OCI-LY7 (cell line): ENCODE data around the gene LAMA3. TPM values are rescaled to one million over a fixed set of nuclear protein-coding genes. Genes with fewer than 3 reads are reported as not detected.

Experiments
- BruUV-seq: library from RNA; stranded (reverse); fragments of 400-500 nt; replicated peaks from 2 replicates; lab custom pipeline; 2021; lab: Mats Ljungman, UMichigan
- CTCF ChIA-PET: fragments of 300-600 bp; sonication (Branson Sonifier 250); formaldehyde crosslinking; loops from one replicate; lab custom pipeline; 2022; ENCODE audit warnings: antibody characterized with exemption; ENCODE audit not compliant: unreplicated experiment; lab: Charles Lee
- POLR2A ChIA-PET: fragments of 300-600 bp; sonication (Branson Sonifier 250); formaldehyde crosslinking; loops from one replicate; lab custom pipeline; 2022; ENCODE audit warnings: antibody characterized with exemption; lab: Charles Lee
- DNase-seq: peaks from one replicate; pipeline ENCODE4 v3.0.0-alpha.2; 2015; ENCODE audit warnings: low spot score
- H2AFZ ChIP-seq: fragments of 200-600 bp; sonication (generic), shearing (Covaris generic); 2 replicates; pipeline ENCODE4 v1.6.1; 2014; ENCODE audit warnings: mild to moderate bottlenecking, antibody characterized with exemption, low read length, moderate library complexity
- H3K27ac ChIP-seq: fragments of 200-600 bp; sonication (generic); 2 replicates; pipeline ENCODE4 v1.5.1; 2014; ENCODE audit warnings: mixed run types, low read depth, mild to moderate bottlenecking, moderate library complexity, low read length, inconsistent platforms; ENCODE audit not compliant: poor library complexity, severe bottlenecking
- H3K36me3 ChIP-seq: fragments of 200-600 bp; sonication (generic); 2 replicates; pipeline ENCODE4 v1.6.1; 2014; ENCODE audit warnings: mild to moderate bottlenecking, antibody characterized with exemption, low read length, moderate library complexity, mixed read lengths; ENCODE audit not compliant: insufficient read depth
- H3K4me1 ChIP-seq: fragments of 200-600 bp; sonication (generic); 2 replicates; pipeline ENCODE4 v1.5.1; 2014; ENCODE audit warnings: mild to moderate bottlenecking, low read length; ENCODE audit not compliant: insufficient read depth, poor library complexity, severe bottlenecking
- H3K4me2 ChIP-seq: fragments of 200-600 bp; sonication (generic); 2 replicates; pipeline ENCODE4 v1.6.1; 2014; ENCODE audit warnings: mild to moderate bottlenecking, low read length
- H3K4me3 ChIP-seq: fragments of 200-600 bp; sonication (generic); 2 replicates; pipeline ENCODE4 v1.5.1; 2014; ENCODE audit warnings: mild to moderate bottlenecking, low read depth, low read length; ENCODE audit not compliant: poor library complexity, severe bottlenecking
- H3K79me2 ChIP-seq: fragments of 200-600 bp; sonication (generic); 2 replicates; pipeline ENCODE4 v1.6.1; 2016; ENCODE audit warnings: low read depth, mild to moderate bottlenecking, low read length, moderate library complexity, mixed read lengths; ENCODE audit not compliant: insufficient read depth
- H3K9me2 ChIP-seq: fragments of 200-600 bp; sonication (generic); 2 replicates; pipeline ENCODE4 v1.6.1; 2016; ENCODE audit warnings: mild to moderate bottlenecking, low read length, mixed read lengths; ENCODE audit not compliant: insufficient read depth
- H3K9me3 ChIP-seq: fragments of 200-600 bp; sonication (generic); 2 replicates; pipeline ENCODE4 v1.6.1; 2014; ENCODE audit warnings: mild to moderate bottlenecking, mixed run types, low read length, mixed read lengths
- H4K20me1 ChIP-seq: fragments of 200-600 bp; sonication (generic); 2 replicates; pipeline ENCODE4 v1.6.1; 2014; ENCODE audit warnings: mild to moderate bottlenecking, antibody characterized with exemption, low read length, moderate library complexity, mixed read lengths; ENCODE audit not compliant: insufficient read depth
- EZH2phosphoT487 ChIP-seq: fragments of 200-600 bp; sonication (generic); IDR thresholded peaks from 2 replicates; pipeline ENCODE4 v1.6.1; 2018; ENCODE audit warnings: low read depth, borderline replicate concordance, mild to moderate bottlenecking, mixed run types, antibody characterized with exemption, low read length, moderate library complexity, mixed read lengths
- intact Hi-C: fragments of 100-400 bp; cut with micrococcal nuclease; formaldehyde crosslinking; loops from one replicate; pipeline ENCODE4 v1.10.0; 2022; ENCODE audit not compliant: unreplicated experiment
- total RNA-seq, 2 experiments: library from RNA; depleted of rRNA in 1 of 2; stranded (reverse); fragments of >200 nt in 1 of 2; shearing (Covaris generic) in 1 of 2; gene quantifications; 2 replicates each; pipeline ENCODE4 v1.2.3, GENCODE V29; 2014 to 2022
- TF ChIP-seq, protein P1 (sequence below): fragments of 200-600 bp; sonication (generic); conservative IDR thresholded peaks from 2 replicates; pipeline ENCODE4 v1.5.1; 2014; ENCODE audit warnings: mild to moderate bottlenecking, antibody characterized with exemption, low read length, moderate library complexity, mixed read lengths

Gene LAMA3
- total RNA-seq, 2 experiments from 2014 or later, result 0.16 to 1.6 TPM

DNA sequence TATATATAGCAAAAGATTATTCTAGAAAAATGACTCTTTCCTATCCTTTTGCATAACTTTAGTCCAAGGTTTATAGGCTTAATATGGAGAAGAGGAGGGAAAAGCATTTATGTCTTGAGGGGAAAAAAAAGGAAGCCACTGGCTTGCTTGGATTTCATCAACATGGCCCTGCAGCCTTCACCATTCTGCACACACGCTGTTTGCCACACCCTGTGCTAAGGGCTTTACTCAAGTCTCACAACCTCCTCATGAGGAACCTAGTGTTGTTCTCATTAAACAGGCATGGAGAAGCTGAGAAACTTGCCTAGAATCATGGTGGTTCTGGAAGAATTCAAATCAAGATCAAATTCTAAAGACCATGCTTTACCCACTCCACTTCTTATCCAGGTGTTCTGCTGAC lies 208.0 kb downstream of the LAMA3 start:
- intact Hi-C loops, result no loop called here

DNA sequence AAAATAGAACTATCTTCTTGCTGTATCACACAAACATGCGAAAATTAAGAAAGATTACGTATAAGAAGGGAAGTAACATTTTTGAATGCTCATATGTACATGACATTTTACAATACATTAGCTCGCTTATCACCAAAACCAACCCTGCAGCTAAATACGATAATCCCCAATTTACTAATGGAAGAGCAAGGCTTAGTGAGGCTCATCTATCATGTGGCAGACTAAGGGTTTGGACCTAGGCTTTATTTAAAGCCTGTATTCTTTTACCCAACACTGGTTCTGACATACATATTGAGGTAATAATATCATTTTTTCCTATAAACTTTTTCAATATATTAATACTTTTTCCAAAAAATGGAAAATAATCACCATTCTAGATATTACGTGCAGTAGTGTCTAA lies 208.5 kb downstream of the LAMA3 start:
- TF ChIP-seq, protein P1, sequence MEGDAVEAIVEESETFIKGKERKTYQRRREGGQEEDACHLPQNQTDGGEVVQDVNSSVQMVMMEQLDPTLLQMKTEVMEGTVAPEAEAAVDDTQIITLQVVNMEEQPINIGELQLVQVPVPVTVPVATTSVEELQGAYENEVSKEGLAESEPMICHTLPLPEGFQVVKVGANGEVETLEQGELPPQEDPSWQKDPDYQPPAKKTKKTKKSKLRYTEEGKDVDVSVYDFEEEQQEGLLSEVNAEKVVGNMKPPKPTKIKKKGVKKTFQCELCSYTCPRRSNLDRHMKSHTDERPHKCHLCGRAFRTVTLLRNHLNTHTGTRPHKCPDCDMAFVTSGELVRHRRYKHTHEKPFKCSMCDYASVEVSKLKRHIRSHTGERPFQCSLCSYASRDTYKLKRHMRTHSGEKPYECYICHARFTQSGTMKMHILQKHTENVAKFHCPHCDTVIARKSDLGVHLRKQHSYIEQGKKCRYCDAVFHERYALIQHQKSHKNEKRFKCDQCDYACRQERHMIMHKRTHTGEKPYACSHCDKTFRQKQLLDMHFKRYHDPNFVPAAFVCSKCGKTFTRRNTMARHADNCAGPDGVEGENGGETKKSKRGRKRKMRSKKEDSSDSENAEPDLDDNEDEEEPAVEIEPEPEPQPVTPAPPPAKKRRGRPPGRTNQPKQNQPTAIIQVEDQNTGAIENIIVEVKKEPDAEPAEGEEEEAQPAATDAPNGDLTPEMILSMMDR, result no peak
- no peak for TF ChIP-seq EZH2phosphoT487
- no peaks in the 10 kb centered on the region for H3K9me3 ChIP-seq

More for the DNA sequence above, 208.0 kb downstream of the LAMA3 start:
- TF ChIP-seq, protein P1, result no peak
- no peak for TF ChIP-seq EZH2phosphoT487
- H3K4me1 ChIP-seq, result no peaks in the 10 kb centered on the region
- no peaks in the 10 kb centered on the region for H3K79me2 ChIP-seq
- H3K9me3 ChIP-seq, result no peaks in the 10 kb centered on the region
- H3K27ac ChIP-seq, result no peak overlapping the region
- no peaks in the 10 kb centered on the region for H3K36me3 ChIP-seq
- no TSS peak for BruUV-seq
- POLR2A ChIA-PET, result interaction anchor here (1.1 kb wide), 1 partner anchor 9 kb away, joined by 3 read pairs; no protein-coding TSS in a partner anchor
- H3K9me2 ChIP-seq, result no peaks in the 10 kb centered on the region
- no peak overlapping the region for H3K4me3 ChIP-seq
- CTCF ChIA-PET, result no interaction called here
- DNase-seq, result no peak
- no peak overlapping the region for H3K4me2 ChIP-seq
- no peak overlapping the region for H2AFZ ChIP-seq
- no peaks in the 10 kb centered on the region for H4K20me1 ChIP-seq

DNA sequence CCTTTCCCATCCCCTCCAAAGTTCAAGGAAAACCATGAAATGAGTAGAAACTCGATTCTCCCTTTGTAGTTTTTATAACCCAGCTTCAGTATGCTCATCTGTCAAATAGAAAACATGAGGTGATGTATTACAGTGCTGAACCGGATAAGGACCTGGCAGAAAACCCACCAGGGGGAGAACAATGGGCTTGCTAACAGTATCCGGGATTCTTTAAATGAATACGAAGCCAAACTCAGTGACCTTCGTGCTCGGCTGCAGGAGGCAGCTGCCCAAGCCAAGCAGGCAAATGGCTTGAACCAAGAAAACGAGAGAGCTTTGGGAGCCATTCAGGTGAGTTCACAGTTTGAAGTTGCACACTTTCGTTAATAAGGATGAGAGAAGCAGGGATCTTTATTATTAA lies 211.7 kb downstream of the LAMA3 start:
- POLR2A ChIA-PET, result no interaction called here
- no peak for DNase-seq
- H2AFZ ChIP-seq, result 0 out of 2 replicates have a peak overlapping the region, but pooled peaks have one; percentile 6

More for the DNA sequence above, 208.5 kb downstream of the LAMA3 start:
- DNase-seq, result no peak
- no peak overlapping the region for H3K4me2 ChIP-seq
- no peak overlapping the region for H3K4me3 ChIP-seq
- CTCF ChIA-PET, result no interaction called here
- H3K36me3 ChIP-seq, result no peaks in the 10 kb centered on the region
- H3K27ac ChIP-seq, result no peak overlapping the region
- no TSS peak for BruUV-seq
- no peaks in the 10 kb centered on the region for H3K79me2 ChIP-seq
- POLR2A ChIA-PET, result interaction anchor here (0.9 to 1.1 kb wide), 2 partner anchors 9 to 60 kb away, joined by 3 read pairs; no protein-coding TSS in a partner anchor
- intact Hi-C loops, result no loop called here
- no peaks in the 10 kb centered on the region for H4K20me1 ChIP-seq
- no peaks in the 10 kb centered on the region for H3K4me1 ChIP-seq
- no peak overlapping the region for H2AFZ ChIP-seq
- no peaks in the 10 kb centered on the region for H3K9me2 ChIP-seq

More for the DNA sequence above, 211.7 kb downstream of the LAMA3 start:
- Histone ChIP-seq H3K27ac (no peak overlapping the region), H3K4me1 (no peaks in the 10 kb centered on the region), H3K4me2 (no peak overlapping the region), H3K36me3 (no peaks in the 10 kb centered on the region), H3K9me3 (no peaks in the 10 kb centered on the region), H3K79me2 (no peaks in the 10 kb centered on the region), H4K20me1 (no peaks in the 10 kb centered on the region), H3K9me2 (no peaks in the 10 kb centered on the region), H3K4me3 (no peak overlapping the region)
- no TSS peak for BruUV-seq
- CTCF ChIA-PET, result no interaction called here
- intact Hi-C loops, result no loop called here
- TF ChIP-seq EZH2phosphoT487, result no peak
- TF ChIP-seq, protein P1, result no peak
